Umbilical cord (tissue), 2 donors: ENCODE measurements around the gene RBP3. TPM values are rescaled to one million over a fixed set of nuclear protein-coding genes. Genes with fewer than 3 reads are reported as not detected.

Experiments
- DNase-seq: peaks from one replicate; pipeline ENCODE4 v3.0.0-alpha.2; 2015; ENCODE audit warnings: low spot score
- total RNA-seq: library from RNA; depleted of rRNA; stranded (reverse); fragments of >200 nt; gene quantifications from one replicate; pipeline ENCODE4 v1.2.3, GENCODE V29; 2014; ENCODE audit warnings: low replicate concordance; ENCODE audit not compliant: insufficient read depth

The RBP3 gene
- total RNA-seq, 1 donor from 2014 or later = 2.2 TPM

DNA sequence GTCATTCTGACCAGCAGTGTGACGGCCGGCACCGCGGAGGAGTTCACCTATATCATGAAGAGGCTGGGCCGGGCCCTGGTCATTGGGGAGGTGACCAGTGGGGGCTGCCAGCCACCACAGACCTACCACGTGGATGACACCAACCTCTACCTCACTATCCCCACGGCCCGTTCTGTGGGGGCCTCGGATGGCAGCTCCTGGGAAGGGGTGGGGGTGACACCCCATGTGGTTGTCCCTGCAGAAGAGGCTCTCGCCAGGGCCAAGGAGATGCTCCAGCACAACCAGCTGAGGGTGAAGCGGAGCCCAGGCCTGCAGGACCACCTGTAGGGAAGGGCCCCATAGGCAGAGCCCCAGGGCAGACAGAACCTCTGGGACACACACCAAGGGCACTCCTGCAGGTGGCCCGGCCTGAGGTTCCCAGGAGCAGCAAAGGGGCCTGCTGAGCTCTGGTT lies 9.0 kb downstream of the RBP3 start:
- no peak for DNase-seq

DNA sequence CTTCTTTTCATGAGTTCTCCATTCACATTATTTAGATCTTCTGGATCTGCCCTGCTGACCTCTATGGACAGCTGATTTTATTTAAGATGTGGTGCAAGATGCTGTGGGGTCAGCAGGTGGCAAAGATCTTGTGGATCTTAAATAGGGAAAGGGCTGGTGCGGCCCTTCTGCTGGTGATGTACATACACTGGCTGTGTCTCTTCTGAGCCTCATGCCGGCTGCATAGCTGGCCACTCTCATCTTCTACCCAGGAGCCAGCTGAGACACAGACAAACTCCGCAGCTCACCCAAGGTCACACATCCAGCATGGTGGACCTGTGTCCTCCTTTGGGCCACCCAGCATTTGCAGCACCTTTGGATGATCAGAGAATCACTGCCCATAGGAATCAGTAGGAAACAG lies 9.7 kb downstream of the RBP3 start:
- no peak for DNase-seq

DNA sequence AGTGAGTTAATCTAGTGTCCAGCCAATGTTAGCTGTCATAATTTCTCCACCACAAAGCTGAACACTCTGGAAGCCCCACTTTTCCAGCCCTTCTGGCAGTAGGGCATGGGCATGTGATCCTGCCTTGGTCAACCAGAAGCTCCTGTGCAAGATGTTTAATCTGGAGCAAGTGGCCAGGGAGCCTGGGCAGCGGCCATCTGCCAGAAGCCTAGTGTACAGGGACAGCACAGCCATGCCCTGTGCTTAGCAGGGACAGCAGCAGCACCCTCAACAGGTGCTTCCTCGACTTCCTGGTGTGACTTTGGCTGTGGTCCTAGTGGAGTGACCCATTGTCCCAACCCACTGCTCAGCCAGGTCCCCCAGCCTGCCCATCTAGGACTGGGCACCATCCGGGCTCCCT lies 10.3 kb downstream of the RBP3 start:
- no peak for DNase-seq

DNA sequence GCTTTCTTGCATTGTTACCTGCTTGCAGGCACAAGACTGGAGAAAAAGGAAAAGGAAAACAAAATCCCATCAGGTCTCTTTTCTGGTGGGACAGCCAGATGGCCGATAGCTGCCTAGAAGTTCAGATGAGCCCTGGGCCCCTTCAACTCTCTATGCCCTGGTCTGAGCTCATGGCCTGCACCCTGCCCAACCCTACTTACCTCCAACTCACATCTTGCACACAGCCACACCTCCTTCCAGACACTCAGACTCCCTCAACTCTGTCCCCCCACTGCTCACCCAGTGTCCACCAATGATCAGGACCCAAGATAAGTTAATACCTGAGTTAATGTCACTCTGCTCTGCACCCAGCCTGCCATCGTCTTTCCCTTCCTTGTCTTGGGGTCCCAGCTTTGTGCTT lies 10.9 kb downstream of the RBP3 start:
- DNase-seq = no peak

DNA sequence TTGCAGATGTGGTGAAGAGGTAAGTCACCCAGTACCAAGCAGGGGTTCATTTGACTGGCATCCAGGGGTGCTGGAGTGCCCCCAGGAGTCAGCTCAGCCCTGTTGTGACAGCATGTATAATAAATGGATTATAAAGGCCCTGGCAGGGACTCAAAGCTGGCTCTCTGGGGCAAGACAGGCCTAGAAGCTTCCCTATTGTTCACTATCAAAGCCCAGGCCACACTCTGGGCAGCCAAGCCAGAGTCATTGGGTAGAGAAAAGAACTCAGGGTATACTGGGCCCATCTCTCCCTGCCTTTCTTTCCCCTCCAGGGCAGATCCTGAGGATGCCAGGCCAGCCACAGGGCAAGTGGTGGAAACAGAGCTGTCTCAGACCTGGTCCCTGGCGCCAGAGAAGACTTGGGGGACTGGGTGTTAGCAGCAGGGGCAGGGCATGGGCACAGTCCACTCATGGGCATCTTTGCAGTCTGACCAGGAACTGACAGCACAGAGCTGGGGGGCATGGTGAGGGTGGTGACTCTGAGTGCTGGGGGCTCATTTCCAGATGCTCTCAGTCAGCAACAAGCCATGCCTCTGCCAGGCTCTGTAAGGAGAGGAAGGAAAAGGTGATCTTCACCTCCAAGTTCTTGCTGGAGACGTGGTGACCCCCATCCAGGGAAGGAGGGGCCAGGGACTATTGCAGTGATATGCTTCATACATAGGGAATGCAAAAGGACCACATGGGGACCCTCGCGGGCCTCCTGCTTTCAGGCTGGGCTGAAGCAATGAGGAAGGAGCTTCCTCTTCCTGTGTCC lies 11.7 kb downstream of the RBP3 start:
- no peak for DNase-seq

DNA sequence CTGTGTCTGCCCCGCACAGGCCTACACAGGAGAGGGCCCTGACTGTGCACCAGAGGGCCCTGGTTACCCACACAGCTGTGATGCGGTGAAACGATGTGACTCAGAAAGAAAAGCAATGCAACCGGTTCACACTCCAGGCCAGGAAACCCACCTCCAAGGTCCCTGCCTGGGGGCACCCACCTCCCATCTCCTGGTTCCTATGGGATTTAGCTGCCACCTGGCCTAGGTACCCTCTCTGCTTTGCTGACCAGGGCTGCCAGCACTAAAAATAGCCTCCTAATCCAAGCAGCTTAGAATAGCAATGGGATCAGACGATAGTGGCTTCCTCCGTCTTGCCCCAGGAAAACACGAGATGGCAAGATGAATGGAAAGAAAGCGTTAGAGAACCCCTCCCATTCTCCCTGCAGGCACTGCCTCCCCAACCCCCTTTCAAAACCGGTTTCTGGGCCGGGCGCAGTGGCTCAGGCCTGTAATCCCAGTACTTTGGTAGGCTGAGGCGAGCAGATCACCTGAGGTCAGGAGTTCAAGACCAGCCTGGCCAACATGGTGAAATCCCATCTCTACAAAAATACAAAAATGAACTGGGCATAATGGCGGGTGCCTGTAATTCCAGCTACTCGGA lies 12.4 kb downstream of the RBP3 start:
- no peak for DNase-seq

DNA sequence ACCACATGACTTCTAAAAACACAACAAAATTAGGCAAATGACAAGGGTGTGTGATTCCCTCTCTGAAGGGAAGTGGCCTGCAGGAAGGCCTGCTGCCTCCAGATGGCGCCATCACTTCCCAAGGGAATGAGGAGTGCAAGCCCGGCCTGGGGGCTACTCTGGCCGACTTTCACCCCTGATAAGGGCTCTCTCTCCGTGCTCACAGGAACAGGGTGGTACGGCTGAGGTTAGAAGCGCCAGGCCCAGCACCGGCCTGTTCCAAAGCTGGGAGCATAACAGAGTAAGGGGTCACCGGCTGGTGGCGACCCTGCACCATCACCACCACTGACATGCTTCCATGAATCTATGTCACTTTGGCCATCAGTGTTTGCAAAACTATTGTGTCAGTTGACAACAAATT lies 13.1 kb downstream of the RBP3 start:
- no peak for DNase-seq

DNA sequence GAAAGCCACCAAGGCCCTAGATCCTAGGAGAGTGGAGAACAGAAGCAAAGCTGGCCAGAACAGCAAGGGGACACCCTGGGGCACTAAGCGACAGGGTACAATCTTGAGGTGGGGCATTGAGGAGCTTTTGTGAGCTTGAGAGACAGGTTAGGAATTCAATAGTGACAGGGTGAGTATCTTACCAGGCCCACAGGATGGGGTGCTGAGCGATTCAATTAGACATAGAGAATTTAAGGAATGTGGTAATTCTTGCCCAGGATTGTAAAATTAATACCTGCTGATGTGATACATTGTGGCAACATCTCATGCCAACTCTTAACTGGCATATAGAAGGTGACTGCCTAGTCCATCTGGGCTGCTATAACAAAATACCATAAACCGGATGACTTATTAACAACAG lies 14.0 kb downstream of the RBP3 start:
- DNase-seq = no peak

DNA sequence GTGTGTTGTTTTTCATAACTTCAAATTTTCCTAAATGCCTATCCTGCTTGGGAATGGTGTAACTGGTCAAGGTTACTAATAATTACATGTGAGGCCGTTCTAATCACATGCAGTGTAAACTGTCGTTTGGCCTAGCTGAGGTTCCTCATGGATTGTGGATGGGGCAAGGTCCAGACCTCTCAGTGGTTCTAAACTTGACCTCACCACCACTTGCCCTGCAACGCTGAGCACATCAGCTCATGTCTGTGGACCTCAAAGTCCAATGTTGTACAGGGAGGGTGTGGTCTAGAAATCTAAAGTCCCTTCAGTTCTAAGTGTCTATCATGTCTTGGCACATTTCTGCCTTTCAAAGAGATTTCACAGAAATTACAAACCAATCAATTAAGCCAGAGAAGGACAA lies 15.6 kb downstream of the RBP3 start:
- DNase-seq = no peak

DNA sequence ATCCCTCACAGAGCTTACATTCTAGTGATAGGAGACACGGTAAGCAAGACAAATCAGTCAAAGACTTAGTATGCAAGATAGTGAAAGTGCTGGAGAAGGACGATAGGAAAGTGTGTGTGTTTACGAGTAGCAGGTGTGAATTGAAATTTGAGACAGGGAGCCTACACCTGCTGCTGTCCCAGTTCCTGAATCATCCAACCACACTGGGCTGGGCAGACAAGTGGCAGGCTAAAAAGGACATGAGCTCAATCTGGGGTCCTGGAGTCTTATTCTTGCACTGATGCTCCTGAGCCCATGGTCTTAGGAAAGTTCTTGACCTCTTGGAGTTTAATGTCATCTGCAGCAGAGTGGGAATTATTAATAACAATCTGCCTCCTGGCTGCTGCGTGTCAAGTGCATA lies 16.2 kb downstream of the RBP3 start:
- no peak for DNase-seq

DNA sequence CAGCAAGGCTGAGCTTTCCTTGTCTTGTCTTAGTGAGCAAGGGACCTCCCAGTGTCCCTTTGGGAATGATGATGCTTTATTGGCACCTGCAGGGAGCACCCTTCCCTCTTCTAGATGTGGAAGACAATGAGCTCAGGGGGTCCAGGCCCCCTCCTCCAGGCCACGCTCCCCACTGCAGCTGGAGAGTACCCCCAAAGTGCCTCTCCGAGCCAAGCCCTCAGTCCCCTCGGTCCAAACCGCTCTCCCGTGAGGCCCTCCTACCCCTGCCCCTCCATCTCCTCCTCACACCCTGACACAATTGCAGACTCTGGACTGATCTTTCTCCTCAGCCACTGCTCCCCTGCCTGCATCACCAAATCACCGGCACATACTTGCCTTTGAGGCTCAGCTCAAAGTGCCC lies 16.7 kb downstream of the RBP3 start:
- DNase-seq = no peak

DNA sequence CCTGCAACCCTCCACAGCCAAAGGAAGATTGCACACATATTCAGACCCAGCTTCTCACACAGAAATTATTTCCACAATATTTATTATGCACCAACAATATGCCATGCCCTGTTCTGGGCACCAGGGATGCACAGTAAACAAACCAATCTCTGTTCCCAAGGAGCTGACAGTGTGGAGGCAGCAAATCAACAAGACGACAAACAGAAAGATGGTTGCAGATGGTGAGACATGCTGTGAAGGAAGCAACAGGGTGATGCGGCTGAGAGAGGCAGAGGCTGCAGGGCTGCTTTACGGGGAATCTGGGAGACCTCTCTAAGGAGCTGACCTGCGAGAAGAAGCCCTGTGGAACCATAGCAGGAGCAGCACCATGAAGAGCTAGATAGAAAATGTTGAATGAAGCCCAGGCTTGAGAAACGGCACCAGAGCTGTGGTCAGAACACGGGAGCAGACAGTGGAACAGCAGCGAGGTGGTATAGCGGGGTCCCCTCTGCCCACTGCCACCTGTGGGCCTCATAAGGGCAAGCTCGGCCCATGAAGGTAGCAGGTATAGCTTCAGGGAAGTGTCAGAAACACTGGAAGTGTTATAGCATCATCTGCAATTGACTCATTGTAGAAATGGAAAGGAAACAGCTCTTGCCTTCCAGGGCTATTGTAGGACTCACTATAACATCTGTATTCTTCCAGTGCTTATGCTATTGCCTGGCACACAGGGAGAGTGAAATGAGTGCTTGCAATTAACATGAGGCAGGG lies 17.4 kb downstream of the RBP3 start:
- DNase-seq = no peak

DNA sequence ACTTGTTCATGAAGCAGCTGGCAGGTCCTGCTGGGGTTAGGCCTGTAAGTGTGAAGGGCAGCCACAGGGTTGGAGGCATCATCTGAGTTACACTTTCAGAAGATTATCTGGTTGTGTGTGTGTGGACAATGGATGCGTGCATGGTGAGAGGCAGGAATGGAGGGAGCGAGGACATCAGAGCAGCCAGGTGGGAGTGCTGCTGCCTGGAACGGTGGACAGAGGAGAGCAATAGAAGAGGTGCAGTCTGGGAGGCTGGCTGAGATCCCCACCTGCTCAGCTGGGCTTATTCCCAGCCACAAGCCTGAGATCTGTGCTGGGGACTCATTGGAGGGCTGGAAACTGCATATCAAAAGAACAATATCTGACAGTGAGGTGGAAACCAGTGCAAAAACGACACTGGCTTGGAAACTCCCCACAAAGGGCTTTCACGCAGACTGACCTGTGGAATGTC lies 18.0 kb downstream of the RBP3 start:
- no peak for DNase-seq

DNA sequence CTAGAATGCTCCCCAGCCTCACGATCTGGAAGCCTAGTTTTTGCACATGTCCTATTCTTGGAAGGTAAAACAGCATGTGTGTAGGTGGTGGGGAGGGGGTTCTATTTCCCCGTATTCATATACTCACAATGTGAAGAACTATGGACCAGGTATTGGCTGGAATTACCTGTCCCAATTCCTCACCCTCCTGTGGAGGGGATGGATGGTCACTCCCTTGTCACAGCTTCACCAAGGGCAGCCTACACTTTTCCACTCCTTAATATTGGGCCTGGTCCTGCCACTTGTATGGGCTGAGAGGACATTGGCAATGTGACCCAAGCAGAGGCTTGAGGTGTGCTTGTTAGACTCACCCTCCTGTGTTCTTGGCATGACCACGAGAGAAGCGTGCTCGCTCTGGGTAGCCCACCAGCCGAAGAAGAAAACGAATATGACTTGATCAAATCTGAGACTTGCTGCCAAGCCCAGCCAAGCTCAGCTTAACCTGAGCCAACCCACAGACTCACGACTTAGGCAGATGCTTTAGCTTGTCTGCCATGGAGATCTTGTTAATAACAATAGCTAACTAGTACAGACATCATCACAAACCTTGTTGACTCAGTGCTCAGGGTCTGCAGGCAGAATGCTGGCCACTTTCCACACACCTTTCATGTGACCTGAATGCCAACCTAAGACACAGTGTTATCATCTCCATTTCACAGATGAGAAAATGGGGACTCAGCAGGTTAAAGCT lies 18.7 kb downstream of the RBP3 start:
- no peak for DNase-seq

DNA sequence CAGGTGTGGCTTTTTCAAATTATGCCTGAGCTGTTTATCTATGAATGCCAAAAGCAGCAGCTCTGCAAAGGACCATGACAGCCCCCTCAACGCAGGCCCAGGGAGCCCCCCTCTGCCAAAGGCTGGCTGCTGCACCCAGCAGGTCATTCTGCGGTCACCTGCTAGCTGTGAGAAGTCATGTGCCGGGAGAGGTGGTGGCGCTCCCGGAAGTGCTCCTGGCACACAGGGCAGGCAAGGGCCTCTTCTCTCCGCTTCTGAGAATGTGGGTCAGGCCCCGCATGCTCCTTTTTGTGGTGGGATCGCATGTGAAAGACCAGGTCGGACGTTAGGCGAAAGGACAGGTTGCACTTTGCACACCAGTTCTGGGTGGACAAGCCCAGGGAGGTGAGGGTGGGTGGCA lies 19.5 kb downstream of the RBP3 start:
- DNase-seq = no peak

DNA sequence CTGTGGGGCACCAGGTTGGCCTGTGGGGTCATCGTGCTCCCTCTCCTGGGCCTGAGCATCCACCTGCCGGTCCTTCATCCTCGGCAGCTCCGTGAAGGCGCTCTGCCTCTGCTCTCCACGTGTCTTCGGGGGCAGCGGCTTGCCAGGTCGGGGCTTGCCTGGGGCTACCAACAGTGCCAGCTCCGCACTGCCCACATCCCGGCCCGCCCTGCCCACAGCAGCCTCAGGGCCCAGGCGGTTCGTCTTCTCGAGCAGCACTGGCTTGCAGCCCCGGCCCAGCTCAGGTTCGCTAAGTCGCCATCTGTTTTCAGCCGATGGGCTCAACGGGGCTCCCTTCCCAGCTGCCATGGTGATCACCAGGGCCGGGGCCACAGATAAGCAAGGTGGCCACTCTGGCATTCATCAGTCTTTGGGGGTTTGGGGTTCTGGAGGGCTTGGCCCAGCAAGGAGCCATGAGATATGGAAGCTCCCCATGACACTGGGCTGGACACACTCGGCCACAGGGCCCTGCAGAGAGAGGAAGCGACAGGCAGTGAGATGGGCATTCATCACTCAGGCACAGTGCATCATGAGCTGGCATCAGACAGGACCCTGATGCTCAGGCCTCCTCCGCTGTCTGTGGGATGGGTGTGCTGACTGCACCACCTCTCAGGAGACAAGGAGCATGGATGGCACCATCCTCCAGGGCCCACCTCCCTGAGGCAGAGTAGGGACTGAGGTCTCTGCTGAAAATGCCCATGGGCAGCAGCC lies 20.4 kb downstream of the RBP3 start:
- no peak for DNase-seq

DNA sequence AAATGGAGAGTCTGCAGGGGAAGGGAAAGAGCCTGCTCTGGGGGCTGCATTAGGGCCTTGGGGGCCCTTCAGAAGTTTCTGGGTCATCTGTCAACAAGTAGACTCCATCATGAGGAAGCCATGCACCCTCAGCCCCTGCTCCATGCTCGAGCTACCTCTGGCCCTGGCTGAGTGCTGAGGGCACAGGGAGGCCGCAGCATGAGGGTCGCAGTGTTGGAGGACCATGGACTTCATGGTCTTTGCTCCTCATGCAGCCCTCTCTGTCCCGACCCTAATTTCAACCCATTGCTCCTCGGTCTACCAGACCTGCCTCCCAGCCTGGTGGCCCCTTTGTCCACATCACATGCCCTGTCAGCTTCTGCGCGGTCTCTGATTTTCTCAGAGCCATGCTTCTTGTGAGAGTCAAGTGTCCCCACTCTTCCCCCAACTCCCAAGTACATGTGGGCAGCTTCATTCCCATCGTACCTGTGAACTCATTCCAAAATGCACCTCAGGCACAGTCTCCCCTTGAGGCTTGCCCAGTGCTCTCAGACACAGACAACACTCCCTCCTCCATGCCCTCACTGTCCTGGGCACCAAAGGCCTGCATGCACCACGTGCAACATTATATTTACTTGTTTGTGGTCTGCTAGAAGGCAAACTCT lies 21.2 kb downstream of the RBP3 start:
- no peak for DNase-seq

DNA sequence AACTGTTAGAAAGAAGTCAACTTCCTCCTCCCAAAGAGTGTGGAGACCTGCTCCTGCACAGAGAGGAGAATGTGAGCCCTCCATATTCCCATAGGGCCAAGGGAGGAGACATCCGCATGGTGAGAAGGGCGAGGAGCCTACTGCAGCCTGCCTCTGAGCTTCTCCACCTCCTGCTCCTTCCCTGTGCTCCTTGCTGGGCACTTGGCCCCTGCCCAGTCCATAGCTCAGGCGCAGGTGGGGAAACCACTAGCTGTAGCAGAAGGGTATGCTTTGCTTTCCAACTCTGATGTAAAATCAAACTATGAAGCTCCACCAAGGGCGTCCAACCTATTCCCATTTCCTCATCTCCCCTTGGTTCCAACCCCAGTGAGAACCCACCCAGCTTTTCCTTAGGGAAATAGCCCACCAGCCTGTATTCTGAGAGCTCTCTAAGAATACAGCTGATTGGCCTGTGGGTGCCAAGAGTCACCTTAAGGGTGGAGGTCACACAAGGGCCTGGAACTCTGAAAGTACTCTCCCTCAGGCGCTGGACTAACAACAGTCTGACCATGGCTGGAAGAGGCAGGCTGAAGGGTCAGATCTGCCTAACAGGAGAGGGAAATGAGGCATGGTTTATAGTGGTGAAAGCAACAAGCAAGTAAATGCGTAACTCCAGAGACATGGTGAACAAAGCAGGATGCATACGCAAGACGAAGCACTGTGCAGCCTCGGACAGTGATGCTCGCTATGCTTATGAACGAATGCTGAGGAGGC lies 22.0 kb downstream of the RBP3 start:
- DNase-seq = no peak

DNA sequence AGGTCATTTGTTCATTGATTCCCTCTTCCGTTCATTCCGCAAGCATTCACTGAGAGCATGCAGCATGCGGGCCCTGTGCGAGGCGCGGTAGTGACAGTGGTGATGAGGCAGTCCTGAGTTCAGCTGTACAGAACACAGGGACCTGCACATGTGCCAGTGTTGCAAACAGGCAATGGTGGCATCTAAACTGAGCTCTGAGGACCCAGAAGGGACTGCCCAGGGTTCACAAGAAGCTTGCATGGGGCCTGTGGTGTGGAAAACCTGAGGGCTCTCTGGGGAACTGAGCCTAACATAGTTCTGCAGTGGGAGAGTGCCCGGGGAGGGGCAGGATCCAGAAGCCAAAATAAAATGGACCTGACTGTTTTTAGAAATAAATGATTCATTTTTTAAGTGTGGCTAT lies 22.7 kb downstream of the RBP3 start:
- DNase-seq = no peak
